K562 treated with DMSO at 1 percent for 4 hours (cell line): ENCODE data around the gene TRNT1. TPM values are rescaled to one million over a fixed set of nuclear protein-coding genes. Genes with fewer than 3 reads are reported as not detected.

ENCODE experiments used
- total RNA-seq: library from RNA; unstranded; fragments of 300-600 nt; gene quantifications from 2 replicates; pipeline ENCODE4 v1.2.3, GENCODE V29; 2022; ENCODE audit not compliant: insufficient read depth

Gene TRNT1
- total RNA-seq: 6.4 and 8.0 TPM in 2 replicates

DNA sequence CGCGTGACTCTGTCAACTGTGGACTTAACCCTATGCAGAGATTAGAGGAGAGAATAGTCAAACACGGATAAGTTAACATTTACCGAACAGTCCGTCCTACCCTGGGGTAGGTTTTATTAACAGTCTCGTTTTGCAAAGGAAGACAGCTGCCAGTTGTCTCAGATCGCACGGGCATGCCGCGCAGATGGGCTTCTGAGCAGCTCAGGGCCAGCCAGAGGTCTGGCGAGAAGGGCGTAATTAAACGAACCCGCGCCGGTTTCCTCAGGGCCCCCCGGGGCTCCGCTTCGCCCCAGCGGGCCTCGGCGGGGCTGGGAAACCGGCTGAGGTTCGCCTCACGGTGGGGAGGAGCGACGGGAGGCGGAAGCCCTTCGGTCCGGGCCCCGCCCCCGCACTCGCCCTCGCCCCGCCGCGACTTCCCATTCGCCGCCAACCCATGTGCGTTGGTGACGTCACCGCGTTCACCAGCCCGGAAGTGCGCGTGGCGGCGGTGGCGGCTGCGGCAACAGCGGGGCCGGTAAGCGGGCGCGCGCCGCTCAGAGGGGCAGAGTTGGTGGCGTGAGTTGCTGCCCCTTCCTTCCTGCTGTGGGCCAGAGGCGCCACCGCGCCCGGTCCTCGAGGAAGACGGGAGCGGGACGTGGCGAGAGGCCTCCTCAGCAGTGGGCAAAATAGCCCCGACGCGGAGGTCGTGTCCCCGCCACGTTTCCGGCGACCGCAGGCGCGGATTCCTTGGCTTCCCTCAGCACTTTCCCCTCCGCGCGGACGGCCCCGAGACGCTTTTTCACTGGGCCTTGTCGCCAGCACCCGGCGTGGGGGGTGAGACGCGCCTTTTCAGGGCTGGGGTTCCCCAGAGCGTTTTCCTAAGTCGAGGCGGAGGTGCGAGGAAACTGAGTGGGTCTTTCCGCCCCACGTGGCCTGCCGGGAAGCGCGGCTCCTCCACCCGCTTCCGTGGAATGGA lies at the start of gene TRNT1:
Gene TRNT1, plus strand, starts transcription at position 464 of the 955 bp plus-strand sequence. CDS start 2,101 bp downstream, outside the sequence.

DNA sequence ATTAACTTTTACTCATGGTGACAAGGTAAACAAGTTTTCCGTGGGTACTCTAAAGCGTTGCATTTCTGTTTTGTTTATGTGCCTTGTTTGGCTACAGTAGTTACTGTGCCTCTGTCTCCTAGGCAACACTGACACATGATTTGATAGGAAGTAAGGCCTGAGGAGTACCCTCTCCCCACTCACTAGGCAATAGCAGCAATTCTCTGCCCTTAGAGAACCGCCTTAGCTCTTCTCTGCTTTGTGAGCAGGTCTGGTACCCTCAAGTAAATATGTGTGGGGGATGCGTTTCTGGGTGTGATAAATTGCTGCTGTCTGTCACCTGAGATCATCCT lies 16.5 kb upstream of the TRNT1 start, which contains the start of gene IL5RA:
Gene IL5RA, minus strand, starts transcription at position 76 of the 332 bp plus-strand sequence. CDS start 5,390 bp downstream, outside the sequence.

DNA sequence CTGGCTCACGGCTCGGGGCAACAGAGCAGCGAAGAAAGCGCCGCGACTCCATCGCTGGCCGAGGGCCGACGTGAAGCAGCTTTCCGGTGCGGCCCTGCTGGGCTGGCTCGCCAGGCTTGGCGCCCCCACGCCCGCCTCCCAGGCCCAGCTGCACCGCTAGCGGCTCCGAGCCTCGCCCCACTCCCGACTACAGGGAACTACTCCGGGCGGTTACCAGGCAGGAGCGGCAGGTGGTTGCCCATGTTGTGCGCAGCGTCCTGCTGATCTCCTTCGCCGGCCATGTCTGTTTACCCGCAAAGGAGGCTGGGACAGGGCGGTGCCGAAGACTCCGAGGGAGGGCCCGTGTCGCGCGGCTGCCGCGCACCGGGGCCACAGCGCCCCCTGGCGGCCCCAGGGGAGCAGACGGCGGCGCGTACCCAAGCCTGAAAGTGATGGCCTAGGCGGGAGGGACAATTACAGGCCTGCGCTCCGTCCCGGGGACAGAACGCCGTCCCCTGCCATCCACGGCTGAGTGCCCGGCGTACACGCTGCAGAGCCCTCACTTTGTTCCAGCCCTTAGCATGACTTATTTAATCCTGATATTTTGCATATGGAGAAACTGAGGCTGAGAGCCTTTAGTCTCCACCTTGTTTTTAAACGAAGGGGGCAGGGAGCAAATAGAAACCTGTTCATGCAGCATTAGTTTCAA lies 52.8 kb downstream of the TRNT1 start, which contains the start of gene CRBN:
Gene CRBN, minus strand, starts transcription at position 285 of the 688 bp plus-strand sequence. Its CDS starts 4 bp downstream, at position 281.

Other genes starting within 250 kb of the TRNT1 start
- 0.13 TPM in 1 of 2 replicates, not detected in the other for gene IL5RA, start 16.6 kb upstream of the TRNT1 start, total RNA-seq
- gene CRBN, start 52.8 kb downstream of the TRNT1 start, total RNA-seq: 22.7 and 23.4 TPM in 2 replicates